Astrocyte of the spinal cord (primary cell): ENCODE data around the gene GOSR2.

ENCODE experiments used
- DNase-seq: peaks from one replicate; pipeline ENCODE4 v3.0.0; 2011; ENCODE audit warnings: low read depth, low spot score
- H3K4me3 ChIP-seq: 2 replicates; pipeline ENCODE4 v1.5.1; 2011; ENCODE audit warnings: low read depth, mild to moderate bottlenecking, low read length, moderate library complexity
- CTCF ChIP-seq: IDR thresholded peaks from 2 replicates; pipeline ENCODE4 v1.5.1; 2012; ENCODE audit warnings: low read depth, mild to moderate bottlenecking, low read length, inconsistent platforms
- in situ Hi-C: cut with HindIII; loops from 2 replicates; pipeline ENCODE4 v1.10.0; 2017; ENCODE audit warnings: low sequenced_read_pairs

Gene GOSR2

GRCh38 chr17:46968224-46968834 is 45.4 kb downstream of the GOSR2 start:
- in situ Hi-C loops, result no loop called here
- DNase-seq, result no peak
- TF ChIP-seq CTCF, result no peak
- H3K4me3 ChIP-seq, result no peak overlapping the region

GRCh38 chr17:46968896-46969295 is 45.9 kb downstream of the GOSR2 start:
- in situ Hi-C loops, result no loop called here
- no peak for DNase-seq
- no peak overlapping the region for H3K4me3 ChIP-seq
- TF ChIP-seq CTCF, result no peak

GRCh38 chr17:46971647-46972300 is 48.8 kb downstream of the GOSR2 start:
- H3K4me3 ChIP-seq, result no peak overlapping the region
- TF ChIP-seq CTCF, result no peak
- in situ Hi-C loops, result no loop called here
- DNase-seq, result no peak

- H3K4me3 ChIP-seq, result no peak overlapping the region
- TF ChIP-seq CTCF, result no peak
- DNase-seq, result no peak
- in situ Hi-C loops, result no loop called here
Observed at GRCh38 chr17:46972346-46972745, 49.4 kb downstream of the GOSR2 start.

GRCh38 chr17:46974086-46974485 is 51.1 kb downstream of the GOSR2 start:
- TF ChIP-seq CTCF, result no peak
- DNase-seq, result no peak
- in situ Hi-C loops, result no loop called here
- no peak overlapping the region for H3K4me3 ChIP-seq

GRCh38 chr17:46975287-46975686 is 52.3 kb downstream of the GOSR2 start:
- no peak overlapping the region for H3K4me3 ChIP-seq
- no peak for TF ChIP-seq CTCF
- no peak for DNase-seq
- in situ Hi-C loops, result no loop called here
